Natural killer cell (primary cell): ENCODE measurements around the gene HOXA6. TPM values are rescaled to one million over a fixed set of nuclear protein-coding genes. Genes with fewer than 3 reads are reported as not detected.
A peak's percentile ranks its signal among the peaks of the same experiment; 100 is the strongest.

Experiments used
- ATAC-seq, 3 donors: fragments of 150-1000 bp in 2 of 3; fragments of 200-7000 bp in 1 of 3; cut with Tn5 transposase; 1 replicate in 1 of 3; 2 replicates in 2 of 3; pipeline ENCODE4 v1.10.0; 2021; ENCODE audit warnings: mild to moderate bottlenecking in 2 of 3, moderate library complexity in 2 of 3
- DNase-seq, 2 donors: peaks; one replicate each; pipeline versions ENCODE4 v3.0.0 to v3.0.0-alpha.2; 2013 to 2021; ENCODE audit warnings: mixed read lengths in 1 of 2
- H3K27ac ChIP-seq: one replicate; pipeline ENCODE4 v1.5.1; 2013; ENCODE audit warnings: mild to moderate bottlenecking, low read length
- H3K27me3 ChIP-seq: one replicate; pipeline ENCODE4 v1.6.1; 2013; ENCODE audit warnings: low read length; ENCODE audit not compliant: control insufficient read depth, insufficient read depth
- H3K36me3 ChIP-seq: one replicate; pipeline ENCODE4 v1.6.1; 2013; ENCODE audit warnings: low read length; ENCODE audit not compliant: control insufficient read depth, insufficient read depth
- H3K4me1 ChIP-seq: one replicate; pipeline ENCODE4 v1.6.1; 2013; ENCODE audit warnings: low read length; ENCODE audit not compliant: control insufficient read depth, insufficient read depth
- H3K4me3 ChIP-seq: one replicate; pipeline ENCODE4 v1.5.1; 2013; ENCODE audit warnings: low read length
- H3K9me3 ChIP-seq: one replicate; pipeline ENCODE4 v1.6.1; 2013; ENCODE audit warnings: low read length; ENCODE audit not compliant: control insufficient read depth, insufficient read depth
- H3K27ac Mint-ChIP-seq, 2 donors: one replicate each; pipeline ENCODE4 v1.8.0; 2022; ENCODE audit warnings: mild to moderate bottlenecking in 2 of 2, mixed read lengths in 2 of 2, moderate library complexity in 1 of 2
- H3K27me3 Mint-ChIP-seq, 2 donors: one replicate each; pipeline ENCODE4 v1.8.0; 2022; ENCODE audit warnings: low read depth in 2 of 2, mixed read lengths in 2 of 2
- H3K36me3 Mint-ChIP-seq: one replicate; pipeline ENCODE4 v1.8.0; 2022; ENCODE audit warnings: mixed read lengths
- H3K4me1 Mint-ChIP-seq, 2 donors: one replicate each; pipeline ENCODE4 v1.8.0; 2022; ENCODE audit warnings: mixed read lengths in 2 of 2
- H3K4me3 Mint-ChIP-seq: one replicate; pipeline ENCODE4 v1.8.0; 2022; ENCODE audit warnings: mild to moderate bottlenecking, moderate library complexity, mixed read lengths
- H3K9me3 Mint-ChIP-seq, 2 donors: one replicate each; pipeline ENCODE4 v1.8.0; 2022; ENCODE audit warnings: mixed read lengths in 2 of 2
- WGBS: methylation state at CpG from one replicate; pipeline ENCODE4 v1.1.7; 2013; ENCODE audit warnings: missing lambda C conversion rate; ENCODE audit not compliant: insufficient coverage; 5-methylcytosine and 5-hydroxymethylcytosine counted together
- intact Hi-C: fragments of 100-400 bp; cut with micrococcal nuclease; formaldehyde crosslinking; loops from one replicate; pipeline ENCODE4 v1.14.2; 2022
- total RNA-seq, 4 donors: library from RNA; stranded (reverse); fragments of 120-200 nt in 1 of 4; gene quantifications; one replicate each; pipeline versions ENCODE4 v1.2.3 to v1.2.4, GENCODE V29; 2013 to 2022
- TF ChIP-seq, protein P1 (sequence below): fragments of 200-600 bp; IDR thresholded peaks from one replicate; pipeline ENCODE4 v1.8.0; 2022; ENCODE audit warnings: antibody characterized with exemption

HOXA6 gene
- total RNA-seq, 3 donors from 2014 or later (not counting 1 experiment from before 2014, with no cell fraction given): 0.28 to 0.65 (median 0.43) TPM

DNA sequence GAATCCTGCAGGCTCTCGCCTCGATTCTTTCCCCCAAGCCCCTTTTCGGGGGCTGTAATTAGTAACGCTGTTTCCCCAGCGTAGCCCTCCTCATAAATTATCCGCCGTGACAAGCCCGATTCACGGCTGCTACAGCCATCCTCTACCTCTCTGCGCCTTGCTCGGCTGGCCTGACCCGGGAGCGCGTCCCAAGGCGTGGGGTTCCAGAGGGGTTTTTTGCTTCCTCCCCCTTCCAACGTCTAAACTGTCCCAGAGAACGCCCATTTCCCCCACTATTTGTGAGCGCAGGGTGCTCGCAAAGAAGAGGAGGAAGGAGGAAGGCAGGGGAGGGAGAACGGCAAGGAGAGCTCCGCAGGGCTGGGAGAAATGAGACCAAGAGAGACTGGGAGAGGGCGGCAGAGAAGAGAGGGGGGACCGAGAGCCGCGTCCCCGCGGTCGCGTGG, 5.0 kb downstream of the HOXA6 start:
- Histone ChIP-seq H3K4me1 (peaks cover 9% of the 10 kb centered on the region), H3K4me3 (no peak overlapping the region), H3K9me3 (no peaks in the 10 kb centered on the region), H3K27me3 (peaks cover 14% of the 10 kb centered on the region), H3K36me3 (no peaks in the 10 kb centered on the region), H3K27ac (no peak overlapping the region)
- TF ChIP-seq, protein P1, sequence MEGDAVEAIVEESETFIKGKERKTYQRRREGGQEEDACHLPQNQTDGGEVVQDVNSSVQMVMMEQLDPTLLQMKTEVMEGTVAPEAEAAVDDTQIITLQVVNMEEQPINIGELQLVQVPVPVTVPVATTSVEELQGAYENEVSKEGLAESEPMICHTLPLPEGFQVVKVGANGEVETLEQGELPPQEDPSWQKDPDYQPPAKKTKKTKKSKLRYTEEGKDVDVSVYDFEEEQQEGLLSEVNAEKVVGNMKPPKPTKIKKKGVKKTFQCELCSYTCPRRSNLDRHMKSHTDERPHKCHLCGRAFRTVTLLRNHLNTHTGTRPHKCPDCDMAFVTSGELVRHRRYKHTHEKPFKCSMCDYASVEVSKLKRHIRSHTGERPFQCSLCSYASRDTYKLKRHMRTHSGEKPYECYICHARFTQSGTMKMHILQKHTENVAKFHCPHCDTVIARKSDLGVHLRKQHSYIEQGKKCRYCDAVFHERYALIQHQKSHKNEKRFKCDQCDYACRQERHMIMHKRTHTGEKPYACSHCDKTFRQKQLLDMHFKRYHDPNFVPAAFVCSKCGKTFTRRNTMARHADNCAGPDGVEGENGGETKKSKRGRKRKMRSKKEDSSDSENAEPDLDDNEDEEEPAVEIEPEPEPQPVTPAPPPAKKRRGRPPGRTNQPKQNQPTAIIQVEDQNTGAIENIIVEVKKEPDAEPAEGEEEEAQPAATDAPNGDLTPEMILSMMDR: no peak
- H3K36me3 Mint-ChIP-seq: no peaks in the 10 kb centered on the region
- DNase-seq (no peak), ATAC-seq (no peak)
- peaks cover 0 to 10% of the 10 kb centered on the region in 2 donors for H3K4me1 Mint-ChIP-seq
- intact Hi-C loops: no loop called here
- H3K9me3 Mint-ChIP-seq: no peaks in the 10 kb centered on the region
- peak overlapping the region in 1 of 2 donors; percentile 57 for H3K27ac Mint-ChIP-seq
- 86% methylated on average over 27 of the region's 29 CpGs for WGBS
- H3K4me3 Mint-ChIP-seq: peak overlapping the region; percentile 76
- peaks cover 45 to 58% of the 10 kb centered on the region in 2 donors for H3K27me3 Mint-ChIP-seq

DNA sequence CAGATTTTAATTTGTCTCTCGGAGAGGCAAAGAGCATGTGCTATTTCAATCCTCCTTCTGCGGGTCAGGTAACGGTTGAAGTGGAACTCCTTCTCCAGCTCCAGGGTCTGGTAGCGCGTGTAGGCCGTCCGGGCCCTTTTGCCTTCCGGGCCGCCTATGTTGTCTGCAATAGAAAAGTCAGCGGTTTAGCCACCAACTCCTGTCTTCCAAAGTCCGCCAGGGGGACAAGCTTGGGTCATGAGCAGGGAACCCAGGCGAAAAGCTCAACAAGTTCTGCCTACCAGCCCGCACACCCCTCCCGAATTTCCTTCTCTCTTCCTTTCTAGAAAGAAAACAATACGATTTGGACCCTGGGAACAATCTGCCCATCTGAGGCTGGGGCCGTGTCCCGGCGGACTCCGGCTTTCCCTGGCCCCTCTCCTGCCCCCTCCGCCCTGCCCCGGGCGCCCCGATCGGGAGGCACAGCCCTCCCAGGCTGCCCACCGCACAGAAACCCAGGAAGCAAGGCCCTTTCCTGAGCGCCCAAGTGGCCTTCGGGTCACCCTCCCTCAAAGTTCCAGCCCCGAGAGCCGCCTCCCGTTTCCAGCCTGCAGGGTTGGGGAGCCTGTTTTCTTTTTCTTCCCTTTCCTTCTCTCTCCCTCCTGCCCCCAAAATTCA, 5.5 kb downstream of the HOXA6 start:
- no peaks in the 10 kb centered on the region for H3K9me3 ChIP-seq
- peak overlapping the region in 1 of 2 donors; percentile 57 for H3K27ac Mint-ChIP-seq
- H3K27me3 Mint-ChIP-seq: peaks cover 45 to 60% of the 10 kb centered on the region in 2 donors
- peaks cover 0 to 10% of the 10 kb centered on the region in 2 donors for H3K4me1 Mint-ChIP-seq
- H3K27ac ChIP-seq: no peak overlapping the region
- intact Hi-C loops: no loop called here
- WGBS: 90% methylated on average over 30 of the region's 30 CpGs
- H3K27me3 ChIP-seq: peaks cover 8% of the 10 kb centered on the region
- peak overlapping the region; percentile 76 for H3K4me3 Mint-ChIP-seq
- H3K4me1 ChIP-seq: peaks cover 4% of the 10 kb centered on the region
- H3K36me3 ChIP-seq: no peaks in the 10 kb centered on the region
- TF ChIP-seq, protein P1: no peak
- no peaks in the 10 kb centered on the region for H3K36me3 Mint-ChIP-seq
- no peak for ATAC-seq
- H3K9me3 Mint-ChIP-seq: no peaks in the 10 kb centered on the region
- no peak for DNase-seq
- H3K4me3 ChIP-seq: no peak overlapping the region

DNA sequence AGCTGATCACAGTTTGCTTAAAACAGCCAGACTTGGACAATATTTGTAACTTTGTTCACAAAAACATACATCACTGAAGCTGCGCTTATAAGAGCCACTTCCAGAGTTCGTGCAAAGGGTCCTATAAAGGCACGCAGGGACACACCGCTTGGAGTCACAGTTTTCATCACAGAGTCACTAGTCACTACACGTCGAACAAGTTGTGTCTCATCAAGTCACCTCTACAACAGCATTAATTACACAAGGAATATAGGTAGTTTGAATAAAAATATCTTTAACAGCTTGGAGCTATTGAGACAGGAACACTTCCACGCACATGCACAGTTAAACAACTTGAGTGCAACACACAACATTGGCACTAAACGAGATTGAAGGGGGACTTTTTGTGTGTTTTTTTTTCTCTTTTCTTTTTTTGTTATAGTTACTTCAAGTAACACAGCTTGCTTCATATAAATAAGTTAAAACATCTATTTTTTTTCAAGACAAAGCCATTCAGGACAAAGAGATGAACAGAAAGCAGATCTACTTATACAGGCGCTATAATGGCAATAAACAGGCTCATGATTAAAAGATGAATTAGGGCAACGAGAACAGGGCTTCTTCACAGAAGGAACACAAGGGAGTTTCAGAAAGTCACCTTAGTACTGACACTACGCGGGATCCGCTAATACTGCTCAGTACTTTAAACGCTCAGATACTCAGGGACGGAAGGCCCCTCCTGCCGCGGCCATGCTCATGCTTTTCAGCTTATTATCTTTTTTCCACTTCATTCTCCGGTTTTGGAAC, 6.2 kb downstream of the HOXA6 start:
- no peak for DNase-seq
- peaks cover 0 to 10% of the 10 kb centered on the region in 2 donors for H3K4me1 Mint-ChIP-seq
- no peak overlapping the region for H3K27ac Mint-ChIP-seq
- Histone ChIP-seq H3K36me3 (no peaks in the 10 kb centered on the region), H3K27ac (no peak overlapping the region), H3K9me3 (no peaks in the 10 kb centered on the region), H3K4me1 (peaks cover 3% of the 10 kb centered on the region), H3K4me3 (no peak overlapping the region), H3K27me3 (peaks cover 9% of the 10 kb centered on the region)
- TF ChIP-seq, protein P1: no peak
- intact Hi-C loops: no loop called here
- peaks cover 40 to 56% of the 10 kb centered on the region in 2 donors for H3K27me3 Mint-ChIP-seq
- H3K4me3 Mint-ChIP-seq: peak overlapping the region; percentile 2
- H3K9me3 Mint-ChIP-seq: no peaks in the 10 kb centered on the region
- 96% methylated on average over 15 of the region's 18 CpGs for WGBS
- no peak for ATAC-seq
- no peaks in the 10 kb centered on the region for H3K36me3 Mint-ChIP-seq
